Measurements from ENCODE around the gene PIK3R5. TPM values are rescaled to one million over a fixed set of nuclear protein-coding genes. Genes with fewer than 3 reads are reported as not detected.
A peak's percentile ranks its signal among the peaks of the same experiment; 100 is the strongest.

PIK3R5 gene
- total RNA-seq, 1 donor from 2014 or later = 0.90 TPM

DNA sequence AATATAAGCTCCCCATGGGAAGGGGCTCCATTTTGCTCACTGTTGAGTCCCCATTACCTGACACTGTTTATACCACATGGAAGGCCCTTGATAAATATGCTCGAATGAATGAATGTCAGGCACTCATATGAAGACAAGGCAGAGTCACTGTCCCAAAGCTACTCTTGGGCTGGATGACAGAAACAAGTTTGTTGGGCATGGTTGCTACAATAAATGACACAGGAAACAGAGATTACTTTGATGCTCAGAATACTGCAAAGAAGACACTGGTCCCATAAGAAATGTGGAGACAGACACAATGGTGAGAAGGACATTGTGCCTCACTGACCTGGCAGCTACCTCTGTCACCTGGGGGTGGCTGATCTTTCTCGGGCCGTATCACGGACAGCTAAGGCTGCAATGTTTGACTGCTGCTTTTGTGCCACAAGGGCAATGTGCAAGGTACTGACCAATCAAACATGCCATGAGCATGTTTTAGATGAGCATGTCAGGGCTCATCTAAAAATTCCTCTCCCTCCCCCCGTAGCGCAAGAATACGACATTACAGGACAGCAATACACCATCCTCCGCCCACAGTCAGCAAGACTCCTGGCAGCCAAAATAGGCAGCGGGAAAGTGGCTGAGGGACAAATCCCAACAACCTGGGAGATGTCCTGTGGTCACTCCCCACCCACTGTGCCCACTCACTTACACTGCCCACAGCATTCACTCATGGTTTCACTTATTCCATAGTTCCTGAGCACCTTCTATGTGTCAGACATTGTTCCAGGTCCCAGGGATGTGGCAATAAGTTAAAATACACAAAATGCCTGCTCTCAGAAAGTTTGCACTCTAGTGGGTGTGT lies 103.1 kb downstream of the PIK3R5 start:
- Histone ChIP-seq H3K4me2 (no peak overlapping the region), H3F3A (ENCODE audit: low read depth) (peaks cover 7% of the 10 kb centered on the region), H3K4me1 (peaks cover 18% of the 10 kb centered on the region), H4K20me1 (ENCODE audit: low read depth) (no peaks in the 10 kb centered on the region), H3K36me3 (no peaks in the 10 kb centered on the region), H3K27ac (no peak overlapping the region), H3K4me3 (no peak overlapping the region), H3K79me2 (ENCODE audit: low read depth) (no peaks in the 10 kb centered on the region), H2AFZ (replicated peaks) (no peak overlapping the region), H3K9me3 (ENCODE audit: low read depth) (no peaks in the 10 kb centered on the region), H3K9ac (no peak overlapping the region), H3K27me3 (no peaks in the 10 kb centered on the region)
- TF ChIP-seq EZH2phosphoT487 (IDR thresholded peaks at IDR 0.05) (no peak), EZH2 (IDR thresholded peaks at IDR 0.05) (no peak)
- TF ChIP-seq, protein P1, sequence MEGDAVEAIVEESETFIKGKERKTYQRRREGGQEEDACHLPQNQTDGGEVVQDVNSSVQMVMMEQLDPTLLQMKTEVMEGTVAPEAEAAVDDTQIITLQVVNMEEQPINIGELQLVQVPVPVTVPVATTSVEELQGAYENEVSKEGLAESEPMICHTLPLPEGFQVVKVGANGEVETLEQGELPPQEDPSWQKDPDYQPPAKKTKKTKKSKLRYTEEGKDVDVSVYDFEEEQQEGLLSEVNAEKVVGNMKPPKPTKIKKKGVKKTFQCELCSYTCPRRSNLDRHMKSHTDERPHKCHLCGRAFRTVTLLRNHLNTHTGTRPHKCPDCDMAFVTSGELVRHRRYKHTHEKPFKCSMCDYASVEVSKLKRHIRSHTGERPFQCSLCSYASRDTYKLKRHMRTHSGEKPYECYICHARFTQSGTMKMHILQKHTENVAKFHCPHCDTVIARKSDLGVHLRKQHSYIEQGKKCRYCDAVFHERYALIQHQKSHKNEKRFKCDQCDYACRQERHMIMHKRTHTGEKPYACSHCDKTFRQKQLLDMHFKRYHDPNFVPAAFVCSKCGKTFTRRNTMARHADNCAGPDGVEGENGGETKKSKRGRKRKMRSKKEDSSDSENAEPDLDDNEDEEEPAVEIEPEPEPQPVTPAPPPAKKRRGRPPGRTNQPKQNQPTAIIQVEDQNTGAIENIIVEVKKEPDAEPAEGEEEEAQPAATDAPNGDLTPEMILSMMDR (IDR thresholded peaks at IDR 0.05) = no peak
- Mint-ChIP-seq H3K27me3 (ENCODE audit: insufficient read depth, low read depth) (peaks cover 11% of the 10 kb centered on the region), H3K9me3 (no peaks in the 10 kb centered on the region), H3K4me1 (peaks cover 18% of the 10 kb centered on the region), H3K36me3 (no peaks in the 10 kb centered on the region), H3K27ac (no peak overlapping the region), H3K4me3 (no peak overlapping the region)
- DNase-seq (ENCODE audit: low spot score) = no peak

DNA sequence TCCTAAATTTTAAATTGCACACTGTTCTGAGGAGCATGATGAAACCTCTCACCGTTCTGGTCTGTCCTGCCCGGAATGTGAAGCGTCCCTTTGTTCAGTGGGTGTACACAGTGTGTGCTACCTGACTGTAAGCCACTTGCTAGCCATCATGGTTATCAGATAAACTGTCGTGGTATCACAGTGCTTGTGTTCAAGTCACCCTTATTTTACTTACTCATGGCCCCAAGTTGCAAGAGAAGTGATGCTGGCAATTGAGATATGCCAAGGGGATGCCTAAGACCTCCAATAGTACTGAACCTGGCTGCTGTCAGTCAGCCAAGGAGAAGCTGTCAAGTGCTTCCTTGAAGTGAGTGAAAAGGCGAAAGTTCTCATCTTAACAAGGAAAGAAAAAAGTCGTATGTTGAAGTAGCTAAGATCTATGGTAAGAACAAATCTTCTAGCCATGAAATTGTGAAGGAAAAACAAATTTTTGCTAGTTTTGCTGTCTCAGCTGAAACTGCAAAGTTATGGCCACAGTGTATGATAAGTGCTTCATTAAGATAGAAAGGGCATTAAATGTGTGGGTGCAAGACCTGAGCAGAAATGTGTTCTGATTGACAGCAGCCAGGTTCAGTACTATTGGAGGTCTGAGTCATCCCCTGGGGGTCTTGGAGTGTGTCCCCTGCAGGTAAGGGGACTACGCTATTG lies 103.9 kb downstream of the PIK3R5 start:
- Histone ChIP-seq H3K79me2 (ENCODE audit: low read depth) (no peaks in the 10 kb centered on the region), H3K4me1 (peaks cover 18% of the 10 kb centered on the region), H3K9me3 (ENCODE audit: low read depth) (no peaks in the 10 kb centered on the region), H3K27ac (no peak overlapping the region), H2AFZ (replicated peaks) (no peak overlapping the region), H3K27me3 (no peaks in the 10 kb centered on the region), H3K4me3 (no peak overlapping the region), H4K20me1 (ENCODE audit: low read depth) (no peaks in the 10 kb centered on the region), H3K4me2 (no peak overlapping the region), H3K9ac (no peak overlapping the region), H3K36me3 (no peaks in the 10 kb centered on the region), H3F3A (ENCODE audit: low read depth) (peaks cover 7% of the 10 kb centered on the region)
- no peak for TF ChIP-seq EZH2phosphoT487 (IDR thresholded peaks at IDR 0.05)
- no peak for TF ChIP-seq EZH2 (IDR thresholded peaks at IDR 0.05)
- TF ChIP-seq, protein P1 (IDR thresholded peaks at IDR 0.05) = no peak
- H3K36me3 Mint-ChIP-seq = no peaks in the 10 kb centered on the region
- H3K9me3 Mint-ChIP-seq = no peaks in the 10 kb centered on the region
- H3K4me1 Mint-ChIP-seq = peaks cover 25% of the 10 kb centered on the region
- peaks cover 11% of the 10 kb centered on the region for H3K27me3 Mint-ChIP-seq (ENCODE audit: insufficient read depth, low read depth)
- DNase-seq (ENCODE audit: low spot score) = no peak
- no peak overlapping the region for H3K27ac Mint-ChIP-seq
- no peak overlapping the region for H3K4me3 Mint-ChIP-seq

DNA sequence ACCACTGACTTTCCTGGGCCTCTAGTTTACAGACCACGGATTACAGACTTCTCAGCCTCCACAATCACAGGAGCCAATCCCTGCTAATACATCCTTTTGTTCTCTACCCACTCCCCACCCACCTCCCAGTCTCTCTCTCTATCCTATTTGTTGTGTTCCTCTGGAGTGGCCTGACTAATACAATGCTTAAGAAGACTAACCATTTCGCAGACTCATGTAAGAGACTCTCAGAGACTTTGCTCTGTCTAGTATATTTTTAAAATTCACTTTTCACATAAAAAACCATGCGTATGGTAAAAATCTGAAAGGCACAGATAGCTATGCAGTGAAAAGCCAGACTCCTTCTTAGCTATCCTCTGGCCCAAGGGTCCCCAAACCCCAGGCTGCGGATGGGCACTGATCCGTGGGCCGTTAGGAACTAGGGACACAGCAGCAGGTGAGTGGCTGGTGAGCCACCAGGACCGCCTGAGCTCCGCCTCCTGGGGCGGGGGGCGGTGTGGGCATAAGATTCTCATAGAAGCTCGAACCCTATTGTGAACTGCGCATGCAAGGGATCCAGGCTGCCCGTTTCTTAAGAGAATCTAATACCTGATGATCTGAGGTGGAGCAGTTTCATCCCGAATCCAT lies 105.6 kb downstream of the PIK3R5 start:
- Mint-ChIP-seq H3K27ac (no peak overlapping the region), H3K4me3 (no peak overlapping the region), H3K9me3 (no peaks in the 10 kb centered on the region), H3K27me3 (ENCODE audit: insufficient read depth, low read depth) (peaks cover 11% of the 10 kb centered on the region), H3K4me1 (peaks cover 27% of the 10 kb centered on the region), H3K36me3 (no peaks in the 10 kb centered on the region)
- Histone ChIP-seq H3K9ac (no peak overlapping the region), H3K4me1 (peaks cover 18% of the 10 kb centered on the region), H2AFZ (replicated peaks) (no peak overlapping the region), H4K20me1 (ENCODE audit: low read depth) (no peaks in the 10 kb centered on the region), H3K4me3 (no peak overlapping the region), H3K9me3 (ENCODE audit: low read depth) (no peaks in the 10 kb centered on the region), H3F3A (ENCODE audit: low read depth) (peaks cover 7% of the 10 kb centered on the region), H3K4me2 (no peak overlapping the region), H3K36me3 (no peaks in the 10 kb centered on the region), H3K27ac (no peak overlapping the region), H3K79me2 (ENCODE audit: low read depth) (no peaks in the 10 kb centered on the region), H3K27me3 (no peaks in the 10 kb centered on the region)
- TF ChIP-seq EZH2phosphoT487 (IDR thresholded peaks at IDR 0.05) (no peak), EZH2 (IDR thresholded peaks at IDR 0.05) (no peak)
- TF ChIP-seq, protein P1 (IDR thresholded peaks at IDR 0.05) = no peak
- peak; percentile 45 for DNase-seq (ENCODE audit: low spot score)
